NCI-H460 (cell line): Measurements from ENCODE around the gene CDC42BPB. TPM values are rescaled to one million over a fixed set of nuclear protein-coding genes. Genes with fewer than 3 reads are reported as not detected.
A peak's percentile ranks its signal among the peaks of the same experiment; 100 is the strongest.

Source experiments
- DNase-seq: peaks from one replicate; pipeline ENCODE4 v3.0.0-alpha.2; 2016; ENCODE audit warnings: low read depth; ENCODE audit errors: extremely low read depth
- total RNA-seq: library from RNA; depleted of rRNA; stranded (reverse); fragments of >200 nt; shearing (Covaris generic); gene quantifications from 2 replicates; pipeline ENCODE4 v1.2.3, GENCODE V29; 2014

The CDC42BPB gene
- total RNA-seq, 1 experiment from 2014 or later, result 54.9 TPM

DNA sequence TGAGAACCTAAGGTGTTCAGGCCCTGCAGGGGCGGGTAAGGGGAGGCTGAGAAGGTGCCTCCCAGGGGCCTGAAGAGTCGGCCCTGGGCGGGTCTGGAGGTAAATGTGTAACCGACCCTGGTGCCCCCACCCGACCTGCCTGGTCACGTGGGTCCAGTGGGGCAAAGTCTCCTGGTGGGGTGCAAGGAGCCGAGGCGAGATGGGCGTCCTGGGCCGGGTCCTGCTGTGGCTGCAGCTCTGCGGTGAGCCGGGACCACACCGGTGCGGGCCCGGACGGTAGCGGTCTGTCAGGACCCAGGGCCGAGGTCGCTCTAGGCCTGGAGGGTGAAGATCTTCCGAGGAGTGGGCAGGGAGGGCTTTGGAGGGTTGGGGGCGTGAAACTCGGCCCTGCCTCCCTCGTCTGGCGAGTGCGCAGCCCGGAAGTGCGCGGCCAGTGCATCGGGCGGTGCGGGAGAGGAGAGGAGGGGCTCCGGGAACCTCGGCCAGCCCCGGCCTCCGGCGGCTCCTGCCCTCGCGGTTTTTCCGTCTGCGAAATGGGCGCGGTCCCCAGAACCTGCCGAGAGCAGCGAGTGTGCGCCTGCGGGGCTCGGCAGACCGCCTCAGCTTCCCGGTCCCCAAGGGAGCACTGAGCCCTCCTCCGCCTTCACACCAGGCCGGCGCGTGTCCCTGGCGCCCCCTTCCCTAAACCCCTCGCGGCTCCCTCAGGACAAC is 134.7 kb downstream of the CDC42BPB start, which contains the start of gene AMN:
Gene AMN, plus strand, starts transcription at position 174 of the 711 bp plus-strand sequence. Its CDS starts 26 bp downstream, at position 200.
- peak; percentile 5 for DNase-seq

DNA sequence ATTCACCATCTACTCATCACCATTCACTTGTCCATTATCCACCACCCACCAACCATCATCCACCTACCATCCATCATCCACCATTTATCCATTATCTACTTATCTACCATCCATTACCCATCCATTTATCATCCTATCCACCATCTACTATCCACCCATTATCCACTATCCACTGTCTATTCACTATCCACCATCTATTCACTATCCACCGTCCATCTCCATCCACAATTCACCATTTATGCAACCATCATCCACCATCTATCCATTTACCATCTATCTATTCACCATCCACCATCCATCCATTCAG is 136.4 kb downstream of the CDC42BPB start:
- DNase-seq, result no peak

GRCh38 chr14:102920273-102920997 is 136.9 kb downstream of the CDC42BPB start:
- no peak for DNase-seq

GRCh38 chr14:102918438-102918837 is 138.9 kb downstream of the CDC42BPB start:
- DNase-seq, result no peak

- DNase-seq, result peak; percentile 13
Measured at GRCh38 chr14:102917469-102918211, 139.7 kb downstream of the CDC42BPB start.

DNA sequence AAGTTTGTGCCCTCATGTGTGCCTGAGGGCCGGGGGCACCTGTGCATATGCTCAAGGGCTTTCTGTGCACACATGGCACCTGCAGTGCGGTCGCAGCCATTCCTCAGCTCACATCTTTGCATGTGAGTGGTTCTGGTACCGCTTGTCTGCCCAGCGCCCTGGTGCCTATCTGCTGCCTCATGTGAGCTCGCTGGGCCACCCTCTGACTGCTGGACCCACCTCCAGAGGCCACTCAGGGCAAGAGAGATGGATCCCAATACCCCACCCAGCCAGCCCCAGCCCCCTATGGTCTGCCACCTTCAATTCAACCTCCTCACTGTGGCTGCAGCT is 140.3 kb downstream of the CDC42BPB start:
- no peak for DNase-seq

DNA sequence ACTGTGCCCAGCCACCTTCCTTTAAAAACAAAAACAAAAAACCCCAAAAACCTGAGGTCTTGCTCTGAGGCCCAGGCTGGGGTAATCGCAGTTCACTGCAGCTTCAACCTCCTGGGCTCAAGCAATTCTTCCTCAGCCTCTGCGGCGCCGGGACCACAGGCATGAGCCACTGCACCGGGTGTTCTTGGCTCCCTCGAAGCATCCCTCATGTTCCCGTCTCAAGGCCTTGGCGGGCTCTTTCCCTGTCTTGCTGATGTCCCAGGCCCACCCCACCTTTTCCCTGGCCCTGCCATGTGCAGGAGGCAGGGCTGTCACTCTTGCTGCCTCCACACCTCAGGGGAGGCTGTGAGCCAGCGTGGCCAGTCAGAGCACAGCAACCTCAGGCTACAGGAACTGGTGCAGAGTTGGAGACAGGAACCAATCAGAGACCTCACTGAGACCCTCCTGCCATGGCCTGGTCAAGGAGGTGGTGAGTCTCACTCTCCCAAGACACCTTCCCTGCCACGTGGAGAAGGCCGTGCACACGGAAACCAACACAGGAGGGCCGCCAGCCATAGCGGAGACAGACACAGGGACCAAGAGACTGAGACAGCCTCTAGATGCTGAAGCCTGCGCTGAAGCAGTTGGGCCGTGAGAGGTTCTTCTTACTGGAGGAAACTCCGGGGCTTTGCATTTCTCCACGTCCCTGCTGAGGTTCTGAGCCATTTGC is 140.8 kb downstream of the CDC42BPB start:
- DNase-seq, result no peak

DNA sequence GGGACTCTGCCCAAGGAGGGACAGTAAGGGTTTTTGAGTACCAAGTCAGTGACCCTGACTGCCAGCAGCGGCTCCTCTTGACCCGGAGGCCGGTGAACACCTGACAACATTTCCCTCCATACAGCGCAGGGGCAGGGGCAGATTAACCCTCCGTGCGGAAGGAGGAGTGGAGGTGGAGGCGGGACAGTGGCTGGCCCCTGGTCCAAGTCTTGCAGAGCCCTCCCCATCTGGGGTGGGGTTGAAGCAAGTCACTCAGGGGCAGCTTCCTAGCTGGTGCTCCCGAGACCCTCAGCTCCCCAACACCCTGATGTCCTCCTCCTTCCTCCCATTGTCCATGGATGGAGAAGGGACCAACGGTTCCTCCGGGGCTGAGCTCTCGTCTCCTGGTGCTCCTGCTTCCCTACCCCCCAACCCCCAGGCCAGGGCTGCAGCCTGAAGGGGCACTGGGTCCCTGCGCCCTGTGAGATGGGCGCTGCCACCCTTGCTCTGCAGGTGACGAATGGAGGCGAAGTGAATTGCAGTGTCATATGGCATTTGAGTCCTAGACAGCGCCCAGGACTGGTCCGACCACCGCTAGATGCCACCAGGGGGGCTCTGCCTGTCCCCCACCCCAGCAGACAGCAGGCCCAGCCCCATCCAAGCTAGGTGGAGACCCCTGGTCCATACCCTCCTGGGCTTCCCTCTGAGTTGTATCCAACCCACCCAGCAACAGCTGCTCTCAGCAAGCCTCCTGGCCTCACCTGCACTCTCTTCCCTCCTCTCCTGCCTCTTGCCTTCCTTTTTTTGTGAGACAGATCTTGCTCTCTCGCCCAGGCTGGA is 141.8 kb downstream of the CDC42BPB start:
- DNase-seq, result no peak

DNA sequence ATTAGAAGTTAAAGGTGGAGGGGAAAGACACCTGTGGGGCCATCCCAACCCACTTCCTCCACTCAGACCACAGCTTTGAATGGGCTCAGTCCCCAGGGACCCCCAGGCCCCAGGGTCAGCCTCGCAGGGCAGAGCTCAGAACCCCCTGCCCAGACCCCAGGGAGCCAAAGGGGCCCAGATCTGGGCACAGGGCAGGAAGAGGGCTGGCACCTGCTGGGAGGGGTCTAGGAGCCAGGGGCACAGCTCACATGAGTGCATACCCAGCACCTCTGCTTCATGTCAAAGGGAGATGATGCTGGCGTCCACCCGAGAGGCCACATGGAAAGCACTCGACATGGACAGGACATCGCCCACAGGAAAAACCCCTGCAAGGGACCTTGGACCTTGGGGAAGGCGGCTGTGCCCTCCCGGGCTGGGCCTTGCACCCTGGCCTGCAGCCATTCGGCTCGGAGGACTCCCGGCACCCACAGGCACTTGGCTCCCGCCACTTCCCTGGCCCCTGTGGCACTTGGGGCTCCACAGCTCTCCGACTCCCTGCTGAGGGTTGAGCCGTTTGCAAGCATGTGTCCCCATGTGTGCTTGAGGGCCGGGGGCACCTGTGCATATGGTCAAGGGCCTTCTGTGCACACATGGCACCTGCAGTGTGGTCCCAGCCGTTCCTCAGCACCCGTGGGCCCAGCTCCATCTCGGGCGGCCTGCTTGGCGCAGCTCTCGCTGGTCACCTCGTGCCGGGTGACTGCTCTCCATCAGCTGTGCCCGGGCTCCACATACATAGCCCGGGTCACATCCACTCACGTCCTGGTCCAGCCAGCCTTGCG is 142.7 kb downstream of the CDC42BPB start:
- DNase-seq, result no peak

DNA sequence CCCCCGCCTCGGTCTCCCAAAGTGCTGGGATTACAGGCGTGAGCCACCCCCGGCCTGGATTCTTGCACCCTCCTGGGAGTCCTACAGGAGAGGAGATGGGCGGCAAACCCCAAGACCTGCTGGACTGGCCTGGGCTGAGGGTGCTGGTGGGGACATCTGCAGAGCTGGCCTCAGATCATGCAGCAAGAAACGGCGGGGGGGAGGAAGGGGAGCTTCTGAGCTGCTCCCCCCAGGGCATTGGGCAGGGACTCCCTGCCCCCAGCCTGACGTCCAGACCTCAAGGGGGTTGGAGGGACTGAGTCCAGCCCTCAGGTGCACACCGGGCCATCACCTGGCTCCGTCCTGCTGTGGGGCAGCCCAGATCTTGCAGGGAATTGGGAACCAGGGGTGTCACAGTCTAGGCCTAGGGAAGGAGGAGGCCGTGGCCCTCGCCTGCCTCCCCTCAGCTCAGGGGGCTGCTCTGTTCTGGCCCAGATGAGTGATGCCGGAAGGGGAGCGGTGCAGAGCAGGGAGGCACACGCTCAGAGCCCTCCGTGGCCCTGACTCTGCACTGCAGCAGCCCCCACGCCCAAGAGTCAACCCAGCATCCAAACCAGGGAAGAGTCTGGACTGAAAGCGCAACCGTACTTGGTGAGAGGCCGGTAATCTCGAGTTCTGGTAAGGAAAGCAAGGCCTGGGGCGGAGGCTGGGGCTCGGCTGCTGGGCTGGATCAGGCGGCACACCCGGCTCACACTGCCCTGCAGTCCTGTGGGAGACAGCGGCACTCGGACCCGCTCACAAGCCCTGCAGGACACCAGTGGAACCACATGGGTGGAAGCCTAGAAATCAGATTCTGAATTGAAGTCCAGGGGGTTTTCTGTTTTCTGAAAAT is 143.8 kb downstream of the CDC42BPB start:
- DNase-seq, result no peak

DNA sequence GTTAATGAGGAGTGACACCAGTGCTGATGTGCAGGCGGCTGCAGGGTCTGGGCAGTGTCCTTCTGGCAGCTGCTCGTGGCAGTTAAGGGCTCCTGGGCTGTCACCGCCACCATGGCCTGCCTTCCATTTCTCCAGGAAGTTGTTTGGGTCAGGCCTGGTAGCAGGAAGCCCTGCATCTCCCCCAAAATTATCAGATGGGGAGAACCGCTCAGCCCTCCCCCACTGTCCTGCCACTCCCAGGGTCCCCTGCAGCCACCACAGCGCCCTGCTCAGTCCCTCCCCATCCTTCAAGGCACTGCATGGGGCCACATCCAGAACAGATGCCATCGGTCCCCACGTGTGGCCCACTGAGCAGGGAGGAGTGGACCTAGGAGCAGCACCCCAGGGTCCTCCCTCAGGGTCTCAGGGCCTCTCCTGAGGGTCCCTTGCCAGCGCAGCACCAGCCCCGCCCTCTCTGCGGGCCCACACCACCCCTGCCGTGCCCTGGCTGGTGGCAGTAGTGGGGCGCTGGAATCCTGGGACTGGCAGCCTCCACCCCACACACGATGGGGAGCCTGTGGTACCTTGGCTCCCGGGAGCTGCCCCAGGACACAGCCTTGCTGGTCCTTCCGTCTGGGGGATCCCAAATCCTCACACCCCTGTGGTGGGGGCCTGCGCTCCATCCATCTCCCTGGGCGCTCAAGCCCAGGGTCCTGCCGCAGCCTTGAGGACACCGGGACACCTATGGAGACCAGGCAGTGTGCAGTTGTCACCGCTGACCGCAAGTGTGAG is 145.2 kb downstream of the CDC42BPB start:
- no peak for DNase-seq

- DNase-seq, result no peak
Measured at GRCh38 chr14:102911541-102911951, 145.8 kb downstream of the CDC42BPB start.

- DNase-seq, result no peak
Measured at GRCh38 chr14:102910442-102910841, 146.9 kb downstream of the CDC42BPB start.

DNA sequence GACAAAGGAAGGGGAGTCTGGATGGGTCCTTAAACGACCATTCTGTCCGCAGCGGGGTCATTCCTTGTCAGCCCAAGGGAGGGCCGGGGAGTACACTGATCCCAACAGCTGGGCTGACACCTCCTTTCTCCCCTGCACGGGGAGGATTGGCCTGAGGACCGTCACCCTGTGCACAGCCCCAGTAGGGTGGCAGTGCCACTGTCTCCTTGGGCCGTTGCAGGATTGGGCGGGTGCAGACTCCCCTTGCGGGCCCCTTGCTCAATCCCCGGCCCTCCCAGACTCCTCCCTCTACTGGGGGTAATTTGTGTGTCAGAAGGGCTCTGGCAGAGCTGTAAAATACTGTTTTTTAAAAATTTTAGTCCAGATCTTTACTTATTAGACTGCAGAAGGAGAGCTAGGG is 147.4 kb downstream of the CDC42BPB start:
- DNase-seq, result no peak

GRCh38 chr14:102909462-102909861 is 147.9 kb downstream of the CDC42BPB start:
- DNase-seq, result no peak

DNA sequence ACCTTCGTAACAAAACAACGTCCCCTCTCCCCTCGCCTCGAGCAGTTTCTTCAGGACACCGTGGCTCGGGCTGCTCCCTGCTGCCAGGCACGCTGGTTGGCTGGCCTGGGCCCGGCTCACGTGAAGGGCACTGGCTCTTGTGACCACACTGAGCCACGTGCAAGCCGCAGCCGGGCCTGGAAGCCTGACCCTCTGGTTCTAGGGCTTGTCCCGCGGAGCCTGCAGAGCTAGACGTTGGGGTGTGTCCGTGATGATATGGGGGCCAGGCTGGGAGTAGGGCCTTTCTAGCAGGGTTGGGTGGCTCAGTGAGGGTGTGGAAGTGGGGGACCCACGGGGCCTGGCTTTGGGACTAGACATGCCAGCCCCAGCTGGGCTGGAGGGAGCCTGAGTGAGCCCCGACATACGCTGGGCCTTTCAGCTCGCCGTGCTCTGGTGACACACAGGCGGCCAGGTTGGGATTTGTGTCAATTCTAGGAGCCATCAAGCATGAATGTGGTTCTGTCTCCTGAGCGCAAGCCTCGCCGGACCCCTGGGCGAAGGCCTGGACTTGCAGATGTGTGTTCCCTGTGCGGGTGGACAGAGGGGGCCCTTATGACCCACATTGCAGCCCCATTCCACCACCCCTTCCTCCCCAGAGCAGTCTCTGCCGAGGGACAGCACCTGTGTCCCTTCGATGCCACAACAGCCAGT is 148.4 kb downstream of the CDC42BPB start:
- DNase-seq, result no peak
